GM12878 (cell line): ENCODE measurements around the gene ITGBL1. TPM values are rescaled to one million over a fixed set of nuclear protein-coding genes. Genes with fewer than 3 reads are reported as not detected.

ENCODE experiments used
- ATAC-seq: fragments of 200-7000 bp; cut with Tn5 transposase; 3 replicates; pipeline ENCODE4 v1.9.1; 2020; ENCODE audit warnings: mild to moderate bottlenecking, moderate library complexity
- BruUV-seq: library from RNA; stranded (reverse); fragments of 400-500 nt; replicated peaks from 2 replicates; lab custom pipeline; 2021; lab: Mats Ljungman, UMichigan
- CTCF ChIA-PET: fragments of 300-600 bp; sonication (Branson Sonifier 250); formaldehyde crosslinking; extraction: SDS; loops from one replicate; lab custom pipeline; 2021; ENCODE audit warnings: inconsistent platforms; lab: Yijun Ruan, JAX
- POLR2A ChIA-PET: fragments of 350-600 bp; formaldehyde crosslinking; extraction: SDS; loops from one replicate; lab custom pipeline; 2021; ENCODE audit warnings: inconsistent platforms; lab: Charles Lee
- RAD21 ChIA-PET: fragments of 300-600 bp; sonication (Branson Sonifier 250); formaldehyde crosslinking; loops from one replicate; lab custom pipeline; 2023; ENCODE audit warnings: antibody characterized with exemption; ENCODE audit not compliant: unreplicated experiment; lab: Charles Lee
- SMC1A ChIA-PET: fragments of 300-600 bp; sonication (Branson Sonifier 250); formaldehyde crosslinking; loops from one replicate; lab custom pipeline; 2023; ENCODE audit not compliant: unreplicated experiment, uncharacterized antibody; lab: Charles Lee
- DNase-seq: peaks from one replicate; pipeline ENCODE4 v3.0.0-alpha.2; 2011; ENCODE audit warnings: low read depth, low spot score
- FAIRE-seq: peaks from 3 replicates; lab custom pipeline; 2011; peaks lifted over from hg19 to GRCh38; lab: Jason Lieb, UNC
- H2AFZ ChIP-seq: 2 replicates; pipeline ENCODE4 v1.6.0; 2011; ENCODE audit warnings: low read depth, low read length, control low read depth; ENCODE audit not compliant: control insufficient read depth
- H3K27ac ChIP-seq: 2 replicates; pipeline ENCODE4 v1.5.1; 2011; ENCODE audit warnings: control low read depth; ENCODE audit not compliant: control insufficient read depth, insufficient read depth
- H3K27me3 ChIP-seq, 2 experiments: replicated peaks in 1 of 2; 2 replicates each; pipeline versions ENCODE4 v1.6.0 to v1.6.1; 2011; ENCODE audit warnings: low read length in 1 of 2; ENCODE audit not compliant: control insufficient read depth in 2 of 2, insufficient read depth in 2 of 2
- H3K36me3 ChIP-seq, 2 experiments: 2 replicates each; pipeline ENCODE4 v1.5.1; 2011; ENCODE audit warnings: low read length in 1 of 2; ENCODE audit not compliant: control insufficient read depth in 2 of 2, insufficient read depth in 2 of 2
- H3K4me1 ChIP-seq: 2 replicates; pipeline ENCODE4 v1.6.1; 2011; ENCODE audit warnings: mild to moderate bottlenecking, low read length, moderate library complexity, mixed read lengths; ENCODE audit not compliant: control insufficient read depth, insufficient read depth
- H3K4me2 ChIP-seq: 2 replicates; pipeline ENCODE4 v1.6.0; 2011; ENCODE audit warnings: control low read depth; ENCODE audit not compliant: control insufficient read depth, insufficient read depth
- H3K4me3 ChIP-seq: fragments of 200-600 bp; sonication (generic); 2 replicates; pipeline ENCODE4 v1.5.1; 2016
- H3K79me2 ChIP-seq: 2 replicates; pipeline ENCODE4 v1.6.0; 2011; ENCODE audit warnings: low read length; ENCODE audit not compliant: control insufficient read depth, insufficient read depth
- H3K9ac ChIP-seq: 2 replicates; pipeline ENCODE4 v1.8.0; 2011; ENCODE audit warnings: low read length, control low read depth, mixed read lengths; ENCODE audit not compliant: control insufficient read depth, insufficient read depth
- H3K9me3 ChIP-seq: replicated peaks from 3 replicates; pipeline ENCODE4 v1.5.1; 2011; ENCODE audit warnings: mild to moderate bottlenecking, low read length; ENCODE audit not compliant: control insufficient read depth, insufficient read depth
- H4K20me1 ChIP-seq: 2 replicates; pipeline ENCODE4 v1.6.0; 2011; ENCODE audit not compliant: control insufficient read depth, insufficient read depth
- CBX5 ChIP-seq: sonication (generic); IDR thresholded peaks from 2 replicates; pipeline ENCODE4 v1.6.1; 2016; ENCODE audit warnings: low read depth, moderate library complexity, mild to moderate bottlenecking, inconsistent platforms
- MEF2B ChIP-seq: fragments of 450-650 bp; IDR thresholded peaks from 2 replicates; pipeline ENCODE4 v1.6.1; 2018; ENCODE audit warnings: mild to moderate bottlenecking, moderate library complexity; ENCODE audit not compliant: partially characterized antibody, poor library complexity, severe bottlenecking
- RELB ChIP-seq: fragments of 450-650 bp; IDR thresholded peaks from 2 replicates; pipeline ENCODE4 v1.6.1; 2017; ENCODE audit warnings: low read depth, mild to moderate bottlenecking, moderate library complexity
- RFX5 ChIP-seq: IDR thresholded peaks from 2 replicates; pipeline ENCODE4 v1.6.1; 2011; ENCODE audit warnings: low read depth, low read length, improper control_type of control experiment
- RUNX3 ChIP-seq: IDR thresholded peaks from 2 replicates; pipeline ENCODE4 v1.6.1; 2012; ENCODE audit warnings: low read length, inconsistent platforms
- WGBS: methylation state at CpG from one replicate; pipeline ENCODE4 v1.1.6; 2016; ENCODE audit warnings: low lambda C conversion rate; ENCODE audit not compliant: insufficient replicate concordance, insufficient coverage; ENCODE audit errors: missing lambda C conversion rate; 5-methylcytosine and 5-hydroxymethylcytosine counted together
- in situ Hi-C: fragments of 300-500 bp; cut with MboI; formaldehyde crosslinking; loops from 9 replicates; pipeline ENCODE4 v1.14.3; 2018; ENCODE audit warnings: mixed read lengths
- intact Hi-C: fragments of 100-400 bp; cut with micrococcal nuclease; formaldehyde crosslinking; loops from one replicate; pipeline ENCODE4 v1.14.2; 2022; ENCODE audit not compliant: unreplicated experiment
- polyA plus RNA-seq, 11 experiments: library from polyadenylated mRNA; depleted of rRNA in 4 of 11; unstranded in 6 of 11; stranded (reverse) in 5 of 11; fragments of >200 nt; fragmentation: Nextera tagmentation in 4 of 11; fragmentation: Illumina TruSeq in 1 of 11; extraction: Ambion mirVana in 4 of 11; extraction: Trizol in 1 of 11; gene quantifications; 1 replicate in 1 of 11; 2 replicates in 10 of 11; pipeline versions ENCODE4 v1.2.1 to v1.2.3, GENCODE V29; 2011 to 2016; ENCODE audit warnings: inconsistent platforms in 2 of 11, missing spikeins in 2 of 11, low read depth in 1 of 11
- total RNA-seq, 4 experiments: library from RNA; depleted of rRNA in 3 of 4; stranded (reverse); fragments of >200 nt in 3 of 4; fragmentation: Illumina TruSeq in 1 of 4; extraction: Trizol in 1 of 4; gene quantifications; 2 replicates each; pipeline versions ENCODE4 v1.2.1 to v1.2.3, GENCODE V29; 2013 to 2021
- TF ChIP-seq, protein P1 (sequence below): fragments of 450-650 bp; IDR thresholded peaks from 2 replicates; pipeline ENCODE4 v1.6.1; 2017; ENCODE audit warnings: antibody characterized with exemption, mild to moderate bottlenecking, moderate library complexity

Gene ITGBL1
- total and polyA plus RNA-seq, 10 of the 15 experiments (the other 5 are each of a cell fraction or from before 2014, with no cell fraction given) = 0.17 to 2.8 (median 0.28) TPM; not detected in 3

- intact Hi-C loops = no loop called here
- FAIRE-seq (no peak), ATAC-seq (no peak), DNase-seq (no peak)
- 23% methylated on average over 3 of the region's 3 CpGs for WGBS
- no peaks in the 10 kb centered on the region for H3K36me3 ChIP-seq
- no peaks in the 10 kb centered on the region for H4K20me1 ChIP-seq
- no peaks in the 10 kb centered on the region for H3K79me2 ChIP-seq
- H3K27me3 ChIP-seq = no peaks in the 10 kb centered on the region; a peak in 1 of 4 replicates
- CTCF ChIA-PET = no interaction called here
- no peak overlapping the region for H3K9ac ChIP-seq
- no peak overlapping the region for H2AFZ ChIP-seq
- BruUV-seq = no TSS peak
- SMC1A ChIA-PET = no interaction called here
- RAD21 ChIA-PET = no interaction called here
- no peak overlapping the region for H3K4me2 ChIP-seq
- H3K4me3 ChIP-seq = no peak overlapping the region
- H3K27ac ChIP-seq = no peak overlapping the region
- H3K9me3 ChIP-seq = no peaks in the 10 kb centered on the region
- TF ChIP-seq, protein P1, sequence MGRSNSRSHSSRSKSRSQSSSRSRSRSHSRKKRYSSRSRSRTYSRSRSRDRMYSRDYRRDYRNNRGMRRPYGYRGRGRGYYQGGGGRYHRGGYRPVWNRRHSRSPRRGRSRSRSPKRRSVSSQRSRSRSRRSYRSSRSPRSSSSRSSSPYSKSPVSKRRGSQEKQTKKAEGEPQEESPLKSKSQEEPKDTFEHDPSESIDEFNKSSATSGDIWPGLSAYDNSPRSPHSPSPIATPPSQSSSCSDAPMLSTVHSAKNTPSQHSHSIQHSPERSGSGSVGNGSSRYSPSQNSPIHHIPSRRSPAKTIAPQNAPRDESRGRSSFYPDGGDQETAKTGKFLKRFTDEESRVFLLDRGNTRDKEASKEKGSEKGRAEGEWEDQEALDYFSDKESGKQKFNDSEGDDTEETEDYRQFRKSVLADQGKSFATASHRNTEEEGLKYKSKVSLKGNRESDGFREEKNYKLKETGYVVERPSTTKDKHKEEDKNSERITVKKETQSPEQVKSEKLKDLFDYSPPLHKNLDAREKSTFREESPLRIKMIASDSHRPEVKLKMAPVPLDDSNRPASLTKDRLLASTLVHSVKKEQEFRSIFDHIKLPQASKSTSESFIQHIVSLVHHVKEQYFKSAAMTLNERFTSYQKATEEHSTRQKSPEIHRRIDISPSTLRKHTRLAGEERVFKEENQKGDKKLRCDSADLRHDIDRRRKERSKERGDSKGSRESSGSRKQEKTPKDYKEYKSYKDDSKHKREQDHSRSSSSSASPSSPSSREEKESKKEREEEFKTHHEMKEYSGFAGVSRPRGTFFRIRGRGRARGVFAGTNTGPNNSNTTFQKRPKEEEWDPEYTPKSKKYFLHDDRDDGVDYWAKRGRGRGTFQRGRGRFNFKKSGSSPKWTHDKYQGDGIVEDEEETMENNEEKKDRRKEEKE = no peak
- in situ Hi-C loops = no loop called here
- POLR2A ChIA-PET = no interaction called here
- H3K4me1 ChIP-seq = no peaks in the 10 kb centered on the region
These were observed 3.4 kb downstream of the ITGBL1 start for GRCh38 chr13:101455863-101456262.

DNA sequence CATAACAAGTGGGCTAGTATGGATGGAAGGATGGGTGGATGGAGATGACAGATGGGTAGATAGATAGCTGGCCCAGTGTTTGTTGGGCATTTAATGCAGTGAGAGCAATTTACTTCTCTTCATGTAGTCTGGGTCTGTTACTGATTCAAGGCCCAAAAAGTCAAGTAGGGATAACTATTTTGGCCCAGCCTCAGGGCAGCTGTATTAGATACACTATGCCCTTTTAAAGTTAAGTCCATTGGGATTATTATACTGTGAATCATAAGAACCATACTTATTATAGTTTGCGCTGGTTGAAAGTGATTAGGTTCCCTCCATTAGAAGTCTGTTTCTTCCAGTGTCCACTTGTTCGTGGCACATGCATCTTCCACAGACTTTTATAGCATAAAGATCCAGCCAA lies 4.7 kb downstream of the ITGBL1 start:
- TF ChIP-seq CBX5 (no peak), RUNX3 (no peak), RELB (no peak), MEF2B (no peak), RFX5 (no peak)
- Histone ChIP-seq H3K79me2 (no peaks in the 10 kb centered on the region), H4K20me1 (no peaks in the 10 kb centered on the region), H3K4me3 (no peak overlapping the region), H3K36me3 (no peaks in the 10 kb centered on the region), H3K4me2 (no peak overlapping the region), H3K27me3 (no peaks in the 10 kb centered on the region; a peak in 1 of 4 replicates), H3K9ac (no peak overlapping the region), H3K9me3 (no peaks in the 10 kb centered on the region), H3K27ac (no peak overlapping the region), H2AFZ (no peak overlapping the region), H3K4me1 (no peaks in the 10 kb centered on the region)
- RAD21 ChIA-PET = no interaction called here
- no peak for FAIRE-seq
- POLR2A ChIA-PET = no interaction called here
- in situ Hi-C loops (no loop called here), intact Hi-C loops (no loop called here)
- SMC1A ChIA-PET = interaction anchor here (1.6 kb wide), 1 partner anchor 10 kb away, joined by 3 read pairs; no protein-coding TSS in a partner anchor
- no peak for ATAC-seq
- CTCF ChIA-PET = no interaction called here
- no TSS peak for BruUV-seq
- WGBS = 50% methylated on average over 2 of the region's 2 CpGs
- DNase-seq = no peak
